B cell (primary cell): Measurements from ENCODE around the gene HHIPL1. TPM values are rescaled to one million over a fixed set of nuclear protein-coding genes. Genes with fewer than 3 reads are reported as not detected.

Source experiments
- ATAC-seq: fragments of 200-7000 bp; cut with Tn5 transposase; one replicate; pipeline ENCODE4 v1.10.0; 2021; ENCODE audit warnings: low read depth, mild to moderate bottlenecking, moderate number of reproducible peaks, moderate library complexity
- CTCF ChIA-PET: fragments of 350-600 bp; sonication (Branson Sonifier 250); formaldehyde crosslinking; loops from one replicate; lab custom pipeline; 2021; ENCODE audit warnings: antibody characterized with exemption, inconsistent platforms; lab: Charles Lee
- POLR2A ChIA-PET: fragments of 350-600 bp; sonication (Branson Sonifier 250); formaldehyde crosslinking; loops from one replicate; lab custom pipeline; 2021; ENCODE audit warnings: antibody characterized with exemption; lab: Charles Lee
- DNase-seq: peaks from one replicate; pipeline ENCODE4 v3.0.0; 2013
- H2AFZ ChIP-seq: 2 replicates; pipeline ENCODE4 v1.6.1; 2012; ENCODE audit warnings: mild to moderate bottlenecking, low read depth, low read length; ENCODE audit not compliant: insufficient read depth, poor library complexity, severe bottlenecking
- H3K27ac ChIP-seq, 2 donors: 1 replicate in 1 of 2; 2 replicates in 1 of 2; pipeline ENCODE4 v1.5.1; 2012 to 2013; ENCODE audit warnings: low read length in 2 of 2, mild to moderate bottlenecking in 2 of 2, moderate library complexity in 1 of 2
- H3K27me3 ChIP-seq, 4 experiments: fragments of 200-600 bp in 1 of 4; sonication (generic) in 1 of 4; replicated peaks in 1 of 4; 1 replicate in 2 of 4; 2 replicates in 2 of 4; pipeline versions ENCODE4 v1.6.1 to v1.7.0; 2013 to 2016; ENCODE audit warnings: low read length in 3 of 4, mild to moderate bottlenecking in 2 of 4, mixed read lengths in 1 of 4, moderate library complexity in 1 of 4; ENCODE audit not compliant: insufficient read depth in 4 of 4, control insufficient read depth in 3 of 4; ENCODE audit errors: control extremely low read depth in 1 of 4
- H3K36me3 ChIP-seq, 2 experiments: replicated peaks in 1 of 2; 1 replicate in 1 of 2; 2 replicates in 1 of 2; pipeline versions ENCODE4 v1.6.1 to v1.7.1; 2013; ENCODE audit warnings: low read length in 1 of 2; ENCODE audit not compliant: insufficient read depth in 2 of 2, control insufficient read depth in 1 of 2; ENCODE audit errors: control extremely low read depth in 1 of 2, extremely low read depth in 1 of 2
- H3K4me1 ChIP-seq, 2 donors: fragments of 200-600 bp in 1 of 2; sonication (generic) in 1 of 2; 1 replicate in 1 of 2; 2 replicates in 1 of 2; pipeline versions ENCODE4 v1.5.1 to v1.6.1; 2013 to 2017; ENCODE audit warnings: low read length in 2 of 2; ENCODE audit not compliant: control insufficient read depth in 2 of 2, insufficient read depth in 2 of 2
- H3K4me2 ChIP-seq: replicated peaks from 2 replicates; pipeline ENCODE3; 2012; ENCODE audit warnings: mild to moderate bottlenecking, low read depth, low read length; ENCODE audit not compliant: poor library complexity, severe bottlenecking
- H3K4me3 ChIP-seq, 5 experiments: fragments of 200-600 bp in 1 of 5; sonication (generic) in 1 of 5; 1 replicate in 3 of 5; 2 replicates in 2 of 5; pipeline versions ENCODE4 v1.5.1 to v1.7.0; 2011 to 2016; ENCODE audit warnings: low read length in 4 of 5, mild to moderate bottlenecking in 4 of 5, low read depth in 2 of 5, control low read depth in 1 of 5, moderate library complexity in 1 of 5; ENCODE audit not compliant: insufficient read depth in 1 of 5; ENCODE audit errors: control extremely low read depth in 1 of 5, extremely low read depth in 1 of 5
- H3K79me2 ChIP-seq: fragments of 200-600 bp; sonication (generic); one replicate; pipeline ENCODE4 v1.6.0; 2016; ENCODE audit warnings: low read length; ENCODE audit not compliant: control insufficient read depth, insufficient read depth
- H3K9ac ChIP-seq: fragments of 200-600 bp; sonication (generic); 2 replicates; pipeline ENCODE4 v1.6.1; 2017; ENCODE audit warnings: mild to moderate bottlenecking, low read length, moderate library complexity
- H3K9me3 ChIP-seq, 3 donors: one replicate each; pipeline versions ENCODE4 v1.6.1 to v1.7.1; 2013; ENCODE audit warnings: low read length in 2 of 3; ENCODE audit not compliant: control insufficient read depth in 2 of 3, insufficient read depth in 1 of 3; ENCODE audit errors: control extremely low read depth in 1 of 3
- H4K20me1 ChIP-seq: 2 replicates; pipeline ENCODE4 v1.6.0; 2012; ENCODE audit warnings: mild to moderate bottlenecking, low read length; ENCODE audit not compliant: insufficient read depth, control insufficient read depth, poor library complexity, severe bottlenecking
- H3K27ac Mint-ChIP-seq: one replicate; pipeline ENCODE4 v1.8.0; 2021; ENCODE audit warnings: mixed read lengths
- H3K27me3 Mint-ChIP-seq: one replicate; pipeline ENCODE4 v1.8.0; 2021; ENCODE audit warnings: mixed read lengths
- H3K4me1 Mint-ChIP-seq: one replicate; pipeline ENCODE4 v1.8.0; 2021; ENCODE audit warnings: mixed read lengths
- H3K4me3 Mint-ChIP-seq: one replicate; pipeline ENCODE4 v1.8.0; 2021; ENCODE audit warnings: mixed read lengths
- H3K9me3 Mint-ChIP-seq: one replicate; pipeline ENCODE4 v1.8.0; 2022; ENCODE audit warnings: mixed read lengths; ENCODE audit not compliant: insufficient read depth
- CTCF ChIP-seq: fragments of 200-600 bp; IDR thresholded peaks from one replicate; pipeline ENCODE4 v1.8.0; 2022; ENCODE audit warnings: antibody characterized with exemption, mild to moderate bottlenecking
- EZH2 ChIP-seq: IDR thresholded peaks from 2 replicates; pipeline ENCODE4 v1.6.1; 2012; ENCODE audit warnings: borderline replicate concordance, low read depth, mild to moderate bottlenecking, moderate library complexity, low read length; ENCODE audit not compliant: insufficient read depth, poor library complexity, severe bottlenecking
- WGBS: methylation state at CpG from one replicate; pipeline ENCODE4 v1.1.5; 2013; ENCODE audit warnings: missing lambda C conversion rate; ENCODE audit not compliant: insufficient coverage; 5-methylcytosine and 5-hydroxymethylcytosine counted together
- intact Hi-C: fragments of 100-400 bp; cut with micrococcal nuclease; formaldehyde crosslinking; loops from one replicate; pipeline ENCODE4 v1.10.0; 2022
- polyA plus RNA-seq: library from polyadenylated mRNA; depleted of rRNA; stranded (reverse); fragments of >200 nt; gene quantifications from 2 replicates; pipeline ENCODE4 v1.2.3, GENCODE V29; 2012
- total RNA-seq, 2 donors: library from RNA; stranded (reverse); fragments of 120-200 nt in 1 of 2; gene quantifications; 1 replicate in 1 of 2; 2 replicates in 1 of 2; pipeline versions ENCODE4 v1.2.3 to v1.2.4, GENCODE V29; 2013 to 2022

HHIPL1 gene
- total and polyA plus RNA-seq, 2 donors (not counting 1 experiment from before 2014, with no cell fraction given) = not detected

DNA sequence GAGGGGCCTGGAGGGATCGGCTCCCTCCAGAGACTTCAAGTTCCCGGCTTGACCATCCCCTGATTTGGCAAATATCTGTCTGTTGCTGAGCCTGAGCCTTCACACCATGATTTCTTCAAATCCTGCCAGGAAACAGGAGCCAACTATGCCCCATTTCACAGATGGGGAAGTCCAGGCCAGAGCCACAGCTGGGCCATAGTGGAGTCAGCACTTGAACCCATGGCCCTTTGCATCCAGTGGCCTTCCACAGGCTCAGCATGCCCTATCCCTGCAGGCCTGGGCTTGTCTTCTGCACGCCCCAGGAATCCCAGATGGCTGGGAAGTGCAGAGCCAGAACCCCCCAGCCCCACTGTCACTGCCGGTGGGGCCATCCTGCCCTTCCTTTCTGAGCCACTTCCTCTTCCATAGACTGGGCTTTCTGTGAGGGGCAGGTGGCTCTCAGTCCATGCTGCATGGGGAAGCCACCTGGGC, 84.1 kb downstream of the HHIPL1 start:
- intact Hi-C loops = no loop called here
- H3K4me1 Mint-ChIP-seq = peaks cover 2% of the 10 kb centered on the region
- Histone ChIP-seq H3K79me2 (no peaks in the 10 kb centered on the region), H3K4me3 (no peak overlapping the region), H3K9ac (no peak overlapping the region), H4K20me1 (no peaks in the 10 kb centered on the region), H3K9me3 (no peaks in the 10 kb centered on the region), H2AFZ (no peak overlapping the region), H3K4me2 (no peak overlapping the region), H3K27me3 (peaks cover 0 to 33% (median 5%) of the 10 kb centered on the region in 4 experiments), H3K27ac (no peak overlapping the region), H3K4me1 (peaks cover 0 to 3% of the 10 kb centered on the region in 2 donors), H3K36me3 (no peaks in the 10 kb centered on the region)
- H3K4me3 Mint-ChIP-seq = no peak overlapping the region
- WGBS = 52% methylated on average over 4 of the region's 4 CpGs
- ChIA-PET CTCF (no interaction called here), POLR2A (no interaction called here)
- no peak for DNase-seq
- H3K27me3 Mint-ChIP-seq = peaks cover 34% of the 10 kb centered on the region
- ATAC-seq = no peak
- no peak overlapping the region for H3K27ac Mint-ChIP-seq
- TF ChIP-seq EZH2 = no peak
- no peak for TF ChIP-seq CTCF
- no peaks in the 10 kb centered on the region for H3K9me3 Mint-ChIP-seq

Other genes with a start within 250 kb of the HHIPL1 start
- gene SETD3, start 164.3 kb upstream of the HHIPL1 start, total RNA-seq = 32.1 and 35.3 TPM in 2 replicates
- 10.0 and 11.0 TPM in 2 replicates for gene SETD3, start 164.3 kb upstream of the HHIPL1 start, polyA plus RNA-seq
- 80.7 and 82.0 TPM in 2 replicates for gene CCNK, start 163.7 kb upstream of the HHIPL1 start, total RNA-seq
- gene CCNK, start 163.7 kb upstream of the HHIPL1 start, polyA plus RNA-seq = 17.5 and 25.2 TPM in 2 replicates
- 2.7 and 4.5 TPM in 2 replicates for gene CCDC85C, start 40.9 kb upstream of the HHIPL1 start, total RNA-seq
- 0.35 and 0.52 TPM in 2 replicates for gene CCDC85C, start 40.9 kb upstream of the HHIPL1 start, polyA plus RNA-seq
- gene CYP46A1, start 39.2 kb downstream of the HHIPL1 start, total RNA-seq = 0.10 and 0.27 TPM in 2 replicates
- 0.16 and 0.28 TPM in 2 replicates for gene CYP46A1, start 39.2 kb downstream of the HHIPL1 start, polyA plus RNA-seq
- not detected in 2 replicates for gene EML1, start 148.3 kb downstream of the HHIPL1 start, total RNA-seq
- gene EML1, start 148.3 kb downstream of the HHIPL1 start, polyA plus RNA-seq = not detected in 2 replicates